GM19043 (cell line): Measurements from ENCODE around the gene FCRLA.
"Not testable (repeated sequence)": the region's sequence is repeated elsewhere in the genome, so short reads cannot be mapped to it uniquely, and the experiment has no call there.

ENCODE experiments used
- ATAC-seq: cut with Tn5 transposase; IDR thresholded peaks from one replicate; pipeline ENCODE4 v1.9.1; 2021; ENCODE audit warnings: low read depth; ENCODE audit not compliant: unreplicated experiment

The FCRLA gene

GRCh38 chr1:161702250-161702649 lies 4.8 kb upstream of the FCRLA start:
- no peak for ATAC-seq

DNA sequence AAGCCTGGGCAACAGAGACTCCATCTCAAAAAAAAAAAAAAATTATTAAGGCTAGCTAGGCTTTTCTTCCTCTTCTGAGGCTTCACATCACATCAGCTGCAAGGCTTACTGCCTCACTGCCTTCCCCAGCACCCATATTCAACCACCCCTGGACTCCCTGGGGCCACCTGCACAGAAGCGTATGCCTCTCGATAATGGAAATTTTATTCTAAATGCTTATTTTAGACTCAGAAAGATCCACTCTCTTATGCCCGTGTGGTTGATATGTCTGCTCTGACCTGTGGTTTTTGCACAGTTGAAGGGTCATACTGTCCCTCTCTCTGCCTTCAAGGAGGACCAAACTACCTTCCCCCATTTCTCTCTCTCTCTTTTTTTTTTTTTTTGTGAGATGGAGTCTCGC lies 1.5 kb upstream of the FCRLA start:
- no peak for ATAC-seq

DNA sequence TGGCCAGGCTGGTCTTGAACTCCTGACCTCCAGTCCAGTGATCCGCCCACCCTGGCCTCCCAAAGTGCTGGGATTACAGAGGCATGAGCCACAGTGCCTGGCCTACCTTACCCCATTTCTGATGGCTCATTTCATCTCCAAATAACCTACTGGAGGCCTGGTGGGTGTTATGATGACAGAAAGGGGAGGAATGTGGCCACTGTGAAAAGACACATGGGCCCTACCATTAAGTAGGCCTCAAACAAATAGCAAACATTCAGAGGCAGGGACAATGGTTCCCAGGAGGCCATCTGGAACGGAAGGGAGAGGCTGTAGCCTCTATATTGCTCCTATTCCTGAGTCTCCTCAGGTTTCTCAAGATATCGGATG lies 932 bp upstream of the FCRLA start:
- ATAC-seq, result no peak

- no peak for ATAC-seq
These were observed 474 bp downstream of the FCRLA start for GRCh38 chr1:161707503-161707902.

DNA sequence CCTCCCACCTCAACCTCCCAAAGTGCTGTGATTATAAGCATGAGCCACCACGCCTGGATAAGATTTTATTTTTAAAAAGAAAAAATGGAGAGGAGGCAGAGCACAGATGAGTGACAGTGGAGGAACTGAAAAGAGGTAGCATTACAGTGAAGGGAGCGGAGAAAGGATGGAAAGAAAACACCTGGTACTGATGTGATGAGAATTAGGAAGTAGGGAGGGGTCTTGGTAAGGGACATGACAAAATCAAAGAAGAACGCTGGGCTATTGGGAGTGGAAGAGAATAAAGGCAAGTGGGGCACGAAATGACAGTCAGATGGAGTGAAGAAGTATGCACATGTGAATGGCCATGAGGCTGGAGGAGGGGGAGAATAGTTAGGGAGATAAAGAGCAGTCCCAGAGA lies 2.3 kb downstream of the FCRLA start:
- no peak for ATAC-seq

DNA sequence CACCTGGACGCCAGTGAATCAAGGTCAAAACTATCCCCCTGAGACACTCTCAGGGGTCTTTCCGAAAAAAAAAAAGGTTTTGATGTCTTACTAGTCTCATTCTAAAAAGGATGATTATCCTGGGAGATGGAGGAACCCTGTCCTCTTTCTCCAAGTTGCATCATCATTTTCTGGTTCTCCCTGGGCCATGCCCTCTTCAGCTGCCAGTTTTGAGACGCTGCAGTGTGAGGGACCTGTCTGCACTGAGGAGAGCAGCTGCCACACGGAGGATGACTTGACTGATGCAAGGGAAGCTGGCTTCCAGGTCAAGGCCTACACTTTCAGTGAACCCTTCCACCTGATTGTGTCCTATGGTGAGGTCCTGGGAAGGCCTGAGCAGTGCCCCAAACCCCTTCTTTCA lies 3.5 kb downstream of the FCRLA start:
- ATAC-seq, result no peak

DNA sequence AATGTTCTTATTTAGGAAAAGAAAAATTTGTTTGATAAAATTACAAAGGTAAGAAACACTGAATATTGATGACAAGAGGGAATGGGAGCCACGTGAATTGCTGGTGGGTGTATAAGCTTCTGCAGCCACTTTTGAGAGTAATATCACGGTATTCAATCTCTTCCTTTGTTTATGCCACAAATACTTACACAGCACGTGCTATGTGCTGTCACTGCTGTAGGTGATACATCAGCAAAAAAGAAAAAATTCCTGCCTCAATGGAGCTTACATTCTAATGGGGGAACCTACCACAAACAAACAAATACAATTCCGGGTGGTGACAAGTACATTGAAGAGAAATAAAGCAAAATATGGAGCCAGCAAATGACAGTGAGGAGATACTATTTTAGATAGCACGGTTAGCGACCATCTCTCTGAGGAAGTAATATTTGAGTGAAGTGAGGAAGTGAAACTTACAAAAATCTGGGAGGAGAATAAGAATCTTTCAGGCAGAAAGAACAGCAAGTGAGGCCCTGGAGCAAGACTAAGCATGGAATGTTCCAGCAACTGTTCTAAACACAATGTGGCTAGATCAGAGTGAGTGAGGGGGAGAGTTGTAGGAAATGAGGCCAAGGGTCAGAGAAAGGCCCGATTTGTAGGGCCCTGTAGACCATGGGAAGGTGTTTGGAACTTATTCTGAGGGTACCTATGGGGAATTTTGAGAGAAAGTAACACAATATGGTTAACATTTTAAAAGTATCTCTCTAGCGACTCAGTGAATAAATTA lies 11.7 kb downstream of the FCRLA start:
- ATAC-seq, result peak; percentile 53

- ATAC-seq, result peak; percentile 44
These were observed 12.2 kb downstream of the FCRLA start for GRCh38 chr1:161719325-161719611.

GRCh38 chr1:161720422-161720821 lies 13.4 kb downstream of the FCRLA start:
- no peak for ATAC-seq

- no peak for ATAC-seq
These were observed 14.1 kb downstream of the FCRLA start, which contains the start of gene FCRLB for GRCh38 chr1:161720956-161721737. Gene FCRLB, plus strand, starts transcription at chr1:161721544. Its CDS starts 1,129 bp downstream, at chr1:161722673.

DNA sequence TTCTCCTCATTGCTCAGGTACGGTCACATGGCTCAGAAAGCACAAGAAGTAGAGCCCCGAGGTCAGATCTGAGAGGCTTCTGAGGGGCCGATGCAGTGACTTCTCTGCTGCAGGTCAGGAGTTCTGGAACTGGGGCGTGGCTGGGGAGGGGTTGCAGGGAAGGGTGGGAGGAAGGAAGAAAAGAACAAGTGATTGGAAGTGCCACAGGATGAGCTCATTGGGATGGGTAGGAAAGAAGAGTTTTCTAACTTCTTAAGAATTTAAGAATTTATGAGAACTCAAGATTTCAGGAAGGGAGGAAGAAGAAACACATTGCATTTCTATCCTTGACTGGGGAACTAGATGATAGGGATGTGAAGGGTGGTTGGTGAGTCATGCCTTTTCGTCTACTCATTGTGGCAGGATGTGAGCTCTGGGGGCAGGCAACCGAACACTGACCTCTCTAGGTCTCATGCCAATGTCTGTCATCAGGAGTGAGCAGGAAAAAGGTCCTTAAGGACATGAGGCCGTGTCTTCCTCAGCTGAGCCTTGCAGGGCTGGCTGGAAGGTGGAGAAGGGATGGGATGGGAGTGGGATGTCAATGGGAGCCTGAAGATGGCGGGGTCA lies 14.8 kb downstream of the FCRLA start:
- no peak for ATAC-seq

DNA sequence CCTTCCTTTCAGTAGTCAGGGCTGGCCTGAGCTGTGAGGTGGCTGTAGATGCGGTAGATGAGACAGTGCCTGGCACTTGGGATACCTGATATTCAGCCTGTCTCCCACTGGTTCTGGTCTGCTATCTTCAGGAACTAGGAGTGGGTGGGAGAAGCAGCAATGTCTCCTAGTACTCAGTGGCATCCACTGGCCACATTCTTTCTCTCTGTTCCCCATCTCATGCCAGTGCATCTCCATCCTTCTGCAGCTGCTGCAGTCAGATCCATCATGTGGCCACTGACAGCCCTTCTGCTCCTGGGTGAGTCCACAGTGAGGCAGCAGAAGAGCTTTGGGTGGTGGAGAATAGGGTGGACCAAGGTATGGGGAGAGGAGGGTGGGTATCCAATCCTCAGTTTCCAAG lies 15.4 kb downstream of the FCRLA start:
- no peak for ATAC-seq

- ATAC-seq, result no peak
These were observed 16.6 kb downstream of the FCRLA start for GRCh38 chr1:161723459-161724141.

DNA sequence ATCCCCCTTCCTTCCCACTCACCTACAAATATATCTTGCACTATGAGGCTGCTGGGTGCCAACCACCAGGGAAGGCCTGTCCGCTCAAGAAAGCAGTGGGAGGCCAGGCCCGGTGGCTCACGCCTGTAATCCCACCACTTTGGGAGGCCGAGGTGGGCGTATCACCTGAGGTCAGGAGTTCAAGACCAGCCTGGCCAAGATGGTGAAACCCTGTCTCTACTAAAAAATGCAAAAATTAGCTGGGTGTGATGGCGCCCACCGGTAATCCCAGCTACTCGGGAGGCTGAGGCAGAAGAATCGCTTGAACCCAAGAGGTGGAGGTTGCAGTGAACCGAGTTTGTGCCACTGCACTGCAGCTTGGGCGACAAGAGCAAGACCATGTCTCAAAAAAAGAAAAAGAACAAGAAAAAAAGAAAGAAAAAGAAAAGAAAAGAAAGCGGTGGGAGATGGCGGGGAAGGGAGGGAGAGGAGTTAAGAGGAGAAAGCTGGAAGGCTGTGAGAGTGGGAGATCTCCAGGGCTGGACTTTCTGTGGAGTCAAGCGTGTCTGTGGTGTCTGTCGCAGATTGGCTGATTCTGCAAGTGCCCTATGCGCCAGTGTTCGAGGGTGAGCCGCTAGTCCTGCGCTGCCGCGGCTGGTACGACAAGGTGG lies 18.4 kb downstream of the FCRLA start:
- ATAC-seq, result not testable (repeated sequence)

GRCh38 chr1:161725908-161726472 lies 19.0 kb downstream of the FCRLA start:
- ATAC-seq, result no peak

DNA sequence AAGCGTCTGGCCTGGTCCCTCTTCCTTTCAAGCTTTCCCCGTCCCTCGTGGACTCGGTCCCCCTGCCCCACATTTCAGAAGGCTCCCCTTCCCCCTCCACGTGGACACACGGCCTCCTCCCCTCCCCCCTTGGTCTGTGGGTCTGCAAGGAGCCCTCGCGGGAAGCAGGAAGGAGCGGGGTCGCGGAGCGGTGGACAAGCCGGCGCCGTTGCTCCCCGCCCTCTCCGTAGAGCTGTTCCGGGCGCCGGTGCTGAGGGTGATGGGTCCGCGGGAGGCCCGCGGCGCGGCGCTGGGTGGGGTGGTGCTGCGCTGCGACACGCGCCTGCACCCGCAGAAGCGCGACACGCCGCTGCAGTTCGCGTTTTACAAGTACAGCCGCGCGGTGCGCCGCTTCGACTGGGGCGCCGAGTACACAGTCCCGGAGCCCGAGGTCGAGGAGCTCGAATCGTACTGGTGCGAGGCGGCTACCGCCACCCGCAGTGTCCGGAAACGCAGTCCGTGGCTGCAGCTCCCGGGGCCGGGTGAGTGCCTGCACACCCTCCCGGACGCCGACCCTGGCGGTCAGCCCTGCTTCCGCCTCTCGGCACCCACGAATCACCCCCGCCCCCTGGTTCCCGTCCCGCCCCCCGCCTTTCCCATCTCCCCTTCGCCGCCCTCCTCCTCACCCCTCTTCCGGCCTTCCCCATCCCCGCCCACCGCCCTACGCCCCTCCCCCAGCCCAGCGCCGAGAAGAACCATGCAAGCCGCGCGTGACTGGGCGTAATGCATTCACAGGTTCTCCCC lies 19.6 kb downstream of the FCRLA start:
- ATAC-seq, result peak; percentile 44

- no peak for ATAC-seq
These were observed 20.4 kb downstream of the FCRLA start for GRCh38 chr1:161727256-161727924.

DNA sequence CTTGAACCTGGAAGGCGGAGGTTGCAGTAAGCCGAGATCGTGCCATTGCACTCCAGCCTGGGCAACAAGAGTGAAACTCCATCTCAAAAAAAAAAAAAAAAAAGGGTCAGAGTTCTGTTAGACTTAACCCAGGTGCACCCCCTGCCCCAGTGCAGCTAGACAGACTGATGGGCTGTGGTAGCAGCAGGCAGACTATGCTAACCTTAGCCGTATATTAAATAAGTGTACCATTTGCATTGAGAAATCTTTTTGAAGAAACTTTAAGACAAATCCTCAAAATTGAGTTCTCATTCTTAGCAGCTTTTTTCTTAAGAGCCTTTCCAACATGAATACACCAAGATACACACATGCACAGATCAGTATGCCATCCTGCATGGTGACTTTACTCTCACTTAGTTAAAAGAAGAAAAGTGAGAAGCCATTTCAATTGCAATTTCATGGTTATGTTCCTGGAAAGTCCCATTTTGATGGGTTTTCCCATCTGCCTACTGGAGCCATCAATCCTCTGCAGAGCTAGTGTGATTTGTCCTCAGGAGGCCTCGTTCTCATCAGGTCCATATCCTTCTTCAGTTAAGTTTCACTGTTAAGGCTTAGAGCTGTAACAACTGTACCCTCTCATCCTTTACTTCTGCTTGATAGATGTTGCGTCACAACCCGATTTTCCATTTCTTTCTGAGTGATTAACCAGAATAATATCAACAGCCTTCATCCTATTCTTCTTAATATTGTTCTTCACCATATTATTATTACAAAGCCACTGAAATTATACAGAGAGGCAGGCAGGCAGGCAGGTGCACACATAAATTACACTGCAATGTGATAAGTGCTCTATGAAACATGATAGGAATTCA lies 21.6 kb downstream of the FCRLA start:
- ATAC-seq, result no peak
